Pericardium fibroblast (primary cell): ENCODE data around the gene UBE2G1. TPM values are rescaled to one million over a fixed set of nuclear protein-coding genes. Genes with fewer than 3 reads are reported as not detected.

Source experiments
- total RNA-seq: library from RNA; depleted of rRNA; stranded (reverse); fragments of >200 nt; gene quantifications from 2 replicates; pipeline ENCODE4 v1.2.3, GENCODE V29; 2015

The UBE2G1 gene
- 33.0 and 39.4 TPM in 2 replicates for total RNA-seq

GRCh38 chr17:4366327-4367063, at the start of gene UBE2G1:
Gene UBE2G1 (minus strand): TSS chr17:4366675. CDS start chr17:4366316, 359 bp downstream.

GRCh38 chr17:4263282-4264215, 102.9 kb downstream of the UBE2G1 start, which contains the start of gene ANKFY1:
Gene ANKFY1 (minus strand): TSS chr17:4263979. CDS start chr17:4263941, 38 bp downstream.

Other genes with a start within 250 kb of the UBE2G1 start
- gene ZZEF1, start 223.6 kb downstream of the UBE2G1 start, total RNA-seq, result 14.3 and 16.9 TPM in 2 replicates
- gene CYB5D2, start 223.5 kb downstream of the UBE2G1 start, total RNA-seq, result 28.6 and 32.4 TPM in 2 replicates
- 22.1 and 23.6 TPM in 2 replicates for gene ANKFY1, start 102.7 kb downstream of the UBE2G1 start, total RNA-seq
- not detected in 2 replicates for gene SPNS3, start 67.3 kb upstream of the UBE2G1 start, total RNA-seq
- 7.7 and 8.5 TPM in 2 replicates for gene SPNS2, start 132.2 kb upstream of the UBE2G1 start, total RNA-seq
- gene MYBBP1A, start 188.7 kb upstream of the UBE2G1 start, total RNA-seq, result 42.4 and 52.6 TPM in 2 replicates
- gene GGT6, start 193.9 kb upstream of the UBE2G1 start, total RNA-seq, result not detected in 2 replicates
- gene SMTNL2, start 217.9 kb upstream of the UBE2G1 start, total RNA-seq, result 0.68 and 8.2 TPM in 2 replicates